HG03095 (cell line): ENCODE results near the gene ABTB2.

ENCODE experiments used
- ATAC-seq: cut with Tn5 transposase; IDR thresholded peaks from one replicate; pipeline ENCODE4 v1.9.1; 2021; ENCODE audit warnings: moderate library complexity; ENCODE audit not compliant: unreplicated experiment

Gene ABTB2

DNA sequence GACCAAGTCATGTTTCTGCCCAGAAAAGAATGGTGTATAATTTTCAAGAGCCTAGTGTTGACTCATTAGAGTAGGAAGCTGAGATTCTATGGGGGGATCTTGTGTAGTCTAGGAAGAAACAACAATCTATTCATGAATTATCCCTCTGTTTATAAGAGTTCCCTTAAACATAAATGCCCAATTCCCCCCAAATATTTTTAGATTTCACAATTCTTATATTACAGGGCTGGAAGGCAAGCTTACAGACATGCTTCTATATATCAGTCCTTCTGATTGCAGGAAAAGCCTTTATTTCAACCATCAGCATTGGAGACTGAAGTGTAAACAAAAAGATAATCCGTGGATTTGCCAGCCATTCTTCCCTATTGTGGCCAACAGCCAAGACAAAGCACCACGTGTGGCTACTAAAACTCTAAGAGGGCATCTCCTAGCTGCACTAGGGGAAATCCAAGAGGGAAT lies 181.0 kb downstream of the ABTB2 start:
- ATAC-seq, result no peak

DNA sequence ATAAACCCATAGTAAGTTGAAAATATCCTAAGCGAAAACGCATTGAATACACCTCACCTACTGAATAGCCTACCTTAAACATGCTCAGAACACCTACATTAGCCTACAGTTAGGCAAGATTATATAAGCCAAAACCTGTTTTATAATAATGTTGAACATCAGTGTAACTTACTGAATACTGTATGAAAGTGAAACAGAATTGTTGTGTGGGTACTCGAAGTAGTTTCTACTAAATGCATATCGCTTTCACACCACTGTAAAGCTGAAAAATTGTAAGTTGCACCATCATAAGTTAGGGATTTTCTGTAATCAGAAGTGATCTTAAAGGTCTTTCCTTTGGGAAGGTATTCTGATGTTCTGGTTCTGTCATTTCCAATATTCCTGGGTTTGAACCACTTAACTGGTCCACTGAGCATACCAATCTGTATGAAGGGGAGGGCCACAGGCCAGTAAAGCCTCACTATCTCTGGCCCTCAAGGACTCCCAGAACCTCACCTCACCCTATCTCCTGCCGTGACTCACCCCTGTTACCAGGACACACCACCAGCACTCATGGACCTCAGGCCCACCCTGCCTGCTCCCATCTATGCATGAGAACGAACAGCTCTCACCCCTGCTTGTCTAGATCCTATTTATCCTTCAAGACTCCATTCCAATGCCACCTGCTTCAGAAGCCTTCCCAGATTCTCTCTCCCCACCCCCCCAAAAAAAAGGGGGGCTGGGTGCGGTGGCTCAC lies 182.4 kb downstream of the ABTB2 start:
- ATAC-seq, result no peak

DNA sequence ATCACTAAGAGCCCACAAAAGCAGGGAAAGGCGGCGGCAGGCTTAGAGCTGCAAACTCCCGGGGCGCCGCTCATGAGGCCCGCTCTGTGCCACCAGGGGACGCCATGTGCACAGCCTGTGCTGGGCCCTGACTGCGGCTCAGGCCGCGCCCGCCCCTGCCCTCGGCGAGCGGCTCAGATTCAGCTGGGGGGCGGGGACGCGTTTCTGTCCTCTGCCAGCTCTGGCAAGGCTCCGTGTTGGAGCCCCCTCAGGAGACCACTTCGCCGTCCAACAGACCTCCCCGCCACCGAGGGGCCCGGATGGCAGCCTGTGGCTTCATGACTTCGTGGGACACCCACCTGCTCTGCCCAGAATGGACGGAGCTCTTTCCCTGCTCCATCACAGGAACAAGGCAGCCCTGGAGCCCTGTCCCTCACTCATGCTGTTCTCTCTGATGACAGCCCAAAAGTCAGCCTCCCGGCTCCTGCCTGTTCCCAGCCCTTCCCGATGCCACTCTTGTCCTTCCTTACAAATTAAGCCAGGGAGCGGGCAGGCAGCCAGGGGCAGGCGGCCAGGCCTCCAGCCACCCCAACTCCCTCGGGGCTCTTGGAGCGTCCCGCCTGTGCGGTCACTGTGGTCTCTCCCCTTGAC lies 183.3 kb downstream of the ABTB2 start:
- peak; percentile 89 for ATAC-seq

DNA sequence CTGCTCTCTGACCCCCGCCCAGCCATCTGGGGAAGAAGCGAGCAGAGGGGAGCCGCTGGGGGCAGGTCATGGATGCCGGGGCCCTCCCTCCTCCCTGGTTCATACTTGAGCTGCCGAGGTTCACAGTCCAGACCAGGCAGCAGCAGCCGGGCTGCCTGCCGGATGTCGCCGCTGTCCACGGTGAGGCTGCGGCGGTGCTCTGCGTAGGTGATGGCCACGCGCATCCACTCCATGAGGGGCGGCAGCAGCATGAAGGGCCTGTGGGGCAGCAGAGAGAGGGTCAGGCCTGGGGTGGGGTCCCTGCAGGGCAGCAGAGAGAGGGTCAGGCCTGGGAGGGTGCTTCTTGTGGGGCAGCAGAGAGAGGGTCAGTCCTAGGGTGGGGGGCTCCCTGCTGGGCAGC lies 184.8 kb downstream of the ABTB2 start:
- no peak for ATAC-seq

DNA sequence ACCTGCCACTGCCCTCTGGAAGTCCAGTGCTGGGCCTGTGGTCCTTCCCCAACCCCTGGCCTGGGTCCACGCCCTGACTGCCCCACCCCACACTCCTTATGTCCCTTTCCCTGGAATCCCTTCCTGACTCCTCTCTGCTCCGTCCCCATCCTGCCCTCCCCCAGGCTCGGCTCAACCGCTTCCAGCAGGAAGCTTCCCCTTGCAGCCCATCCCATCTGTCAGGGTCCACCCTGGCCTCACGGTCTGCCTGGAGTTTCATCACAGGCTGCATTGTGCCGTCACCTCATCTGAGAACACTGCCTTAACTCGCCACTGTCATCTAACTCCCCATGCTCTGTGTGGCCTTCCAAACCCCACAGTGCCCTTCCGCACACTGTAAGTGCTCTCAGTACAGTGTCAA lies 188.1 kb downstream of the ABTB2 start:
- no peak for ATAC-seq

DNA sequence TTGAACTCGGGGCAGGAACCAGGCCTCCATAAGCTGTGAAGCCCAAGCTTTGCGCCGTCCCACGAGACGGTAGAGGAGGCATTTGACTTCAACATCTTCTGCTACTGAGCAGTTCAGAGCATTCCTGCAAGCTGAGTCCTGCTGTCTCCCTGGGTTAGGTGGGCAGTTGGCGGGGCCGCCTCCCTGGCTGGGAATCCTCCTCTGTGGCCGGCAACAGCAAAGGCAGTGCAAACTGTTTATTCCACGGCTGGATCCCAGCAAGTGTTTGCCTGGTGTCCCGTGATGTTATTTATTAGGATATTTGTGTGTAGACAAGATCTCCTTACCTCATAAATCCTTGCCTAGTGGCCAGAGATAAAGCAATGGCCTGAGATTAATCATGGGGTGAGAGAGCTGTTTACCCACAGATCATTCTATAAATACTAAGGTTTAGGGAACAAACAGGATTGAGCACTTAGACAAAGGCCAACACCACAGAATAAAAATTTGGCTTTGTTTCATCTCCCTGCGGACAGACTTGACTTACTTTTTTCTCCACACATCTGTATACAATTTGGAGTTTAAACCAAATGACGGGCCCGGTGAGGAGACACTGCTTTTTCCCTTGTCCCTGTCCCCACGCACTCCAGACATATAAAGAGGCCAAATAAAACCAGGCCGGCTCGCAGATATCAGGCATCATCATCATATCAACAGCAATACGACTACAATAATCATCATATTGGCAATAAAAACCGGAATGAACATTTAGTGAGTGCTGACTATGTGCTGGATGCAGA lies 189.0 kb downstream of the ABTB2 start:
- ATAC-seq, result no peak

DNA sequence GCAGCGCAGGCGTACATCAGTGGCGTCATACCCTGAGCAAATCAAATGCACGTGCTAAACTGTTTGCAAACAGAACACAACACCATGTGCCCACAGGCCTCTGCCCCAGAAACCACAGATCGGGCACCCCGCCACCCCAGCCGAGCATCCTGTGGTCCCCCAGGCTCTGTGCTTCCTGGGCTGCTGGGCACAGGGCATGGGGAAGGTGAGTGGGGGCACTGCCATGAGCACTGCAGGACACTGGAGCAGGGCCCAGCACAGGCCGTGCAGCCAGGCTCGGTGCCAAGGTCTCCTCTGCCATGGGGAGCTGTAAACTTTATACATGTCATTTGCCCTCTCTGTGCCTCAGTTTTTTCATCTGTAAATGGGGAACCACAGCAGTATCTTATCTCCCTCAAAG lies 189.8 kb downstream of the ABTB2 start:
- no peak for ATAC-seq

DNA sequence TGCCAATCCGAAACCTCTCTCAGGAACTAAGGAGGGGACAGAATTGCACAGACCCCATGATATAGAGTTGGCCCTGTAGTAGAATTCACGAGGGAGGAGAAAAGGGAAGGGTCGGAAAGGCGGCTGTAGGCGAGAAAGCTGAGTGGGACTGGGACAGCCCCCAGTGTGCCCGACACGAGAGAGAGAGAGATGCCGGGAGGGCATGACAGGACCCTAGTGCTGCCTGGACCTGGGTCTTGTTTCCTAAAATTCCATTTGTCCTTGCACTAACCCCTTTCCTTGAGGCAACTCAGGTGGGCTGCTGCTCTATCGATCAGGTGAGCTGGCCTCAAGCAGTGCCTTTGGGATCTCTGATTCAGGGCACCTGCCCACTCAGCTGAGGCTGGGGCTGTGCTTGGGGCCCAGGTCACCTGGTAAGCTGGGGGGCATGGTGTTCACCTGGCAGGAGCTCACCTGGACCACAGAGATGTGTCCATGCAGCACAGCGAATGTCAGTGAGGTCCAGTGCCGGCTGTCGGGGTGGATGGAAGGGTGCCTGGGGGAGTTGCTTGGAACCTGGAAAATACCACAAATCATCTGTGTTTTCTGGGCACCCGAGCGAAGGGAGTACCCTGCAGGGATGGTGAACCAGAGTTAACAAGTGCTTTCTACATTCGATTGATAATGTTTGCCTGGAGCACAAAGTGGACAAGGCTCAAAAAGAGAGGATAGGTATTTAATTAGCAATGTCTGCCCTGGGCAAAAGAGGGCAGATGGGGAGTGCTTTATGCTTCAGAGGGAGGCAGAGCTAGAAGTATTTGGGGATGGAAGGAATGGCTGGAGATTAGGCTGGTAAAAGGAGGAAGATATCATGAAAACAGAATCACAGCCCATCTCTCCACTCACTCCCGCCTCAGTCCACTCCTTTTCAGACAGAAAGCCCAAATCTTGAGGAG lies 190.7 kb downstream of the ABTB2 start:
- no peak for ATAC-seq

DNA sequence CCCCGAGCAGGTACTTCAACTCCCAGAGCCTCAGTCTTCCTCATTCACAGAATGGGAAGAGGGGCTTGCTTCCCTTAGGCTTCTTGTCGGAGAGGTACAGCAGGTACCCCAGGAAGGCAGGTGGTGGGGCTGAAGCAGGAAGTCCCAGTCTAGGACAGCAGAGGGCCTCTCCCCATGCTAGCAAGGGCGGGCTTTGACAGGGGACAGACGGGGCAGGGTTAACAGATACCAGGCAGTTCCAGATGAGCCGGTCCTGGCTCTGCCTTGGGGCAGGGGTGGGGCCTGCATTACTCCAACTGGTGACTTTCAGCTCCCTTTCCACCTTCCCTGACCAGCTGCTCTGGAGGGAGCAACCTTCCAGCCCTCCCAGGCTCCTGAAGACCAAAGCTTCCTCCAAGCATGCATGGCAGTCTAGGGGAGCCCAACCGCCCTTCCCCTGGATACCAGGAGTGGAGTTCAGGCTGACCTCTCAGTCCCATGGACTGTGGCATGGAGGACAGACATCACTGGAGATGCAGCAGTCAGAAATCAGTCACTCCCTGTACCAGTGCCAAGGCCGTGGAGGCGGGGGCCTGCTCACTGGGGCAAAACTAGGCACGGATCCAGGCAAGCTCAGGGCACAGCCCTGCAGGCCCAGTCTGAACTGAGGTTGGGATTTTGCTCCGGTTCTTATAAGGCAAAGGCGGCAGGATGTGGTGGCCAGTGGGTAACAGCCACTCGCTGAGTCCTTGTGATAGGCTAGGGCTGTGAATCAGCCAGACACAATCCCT lies 191.8 kb downstream of the ABTB2 start:
- no peak for ATAC-seq

DNA sequence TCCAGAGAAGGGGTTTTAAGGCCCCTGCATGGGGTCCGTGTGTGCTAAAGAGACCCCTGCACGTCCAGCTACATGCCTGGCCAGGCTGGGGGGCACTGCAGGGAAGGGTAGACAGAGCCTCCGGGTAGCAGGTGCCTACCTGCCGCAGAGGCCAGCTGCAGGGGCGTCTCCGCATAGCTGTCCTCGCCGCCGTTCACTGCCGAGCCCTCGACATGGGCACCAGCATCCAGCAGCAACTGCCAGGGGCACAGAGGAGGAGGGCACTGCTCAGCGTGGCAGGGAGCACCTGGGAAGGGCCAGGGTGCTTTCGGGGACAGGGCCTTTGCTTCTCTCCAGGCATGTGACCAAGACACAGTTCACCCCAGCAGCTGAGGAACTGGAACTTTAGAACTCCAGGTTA lies 192.7 kb downstream of the ABTB2 start:
- ATAC-seq, result no peak

DNA sequence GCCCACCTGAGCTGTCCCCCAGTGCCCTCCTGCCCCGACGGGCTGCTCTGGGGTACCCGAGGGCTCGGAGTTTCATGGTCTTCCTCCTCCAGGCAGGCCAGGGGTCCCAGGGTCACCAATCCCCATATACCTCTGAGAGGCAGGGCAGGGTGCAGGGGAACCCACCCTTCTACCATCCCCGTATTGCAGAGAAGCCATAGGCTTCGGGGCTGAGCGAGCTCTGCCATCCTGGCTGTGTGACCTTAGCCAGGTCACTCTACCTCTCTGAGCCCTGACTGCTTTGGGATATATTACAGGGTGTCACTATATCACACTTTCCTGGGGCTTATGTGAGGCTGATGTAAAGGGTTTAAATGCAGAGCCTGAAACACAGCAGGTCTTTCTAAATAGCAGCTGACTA lies 195.0 kb downstream of the ABTB2 start:
- ATAC-seq, result no peak

DNA sequence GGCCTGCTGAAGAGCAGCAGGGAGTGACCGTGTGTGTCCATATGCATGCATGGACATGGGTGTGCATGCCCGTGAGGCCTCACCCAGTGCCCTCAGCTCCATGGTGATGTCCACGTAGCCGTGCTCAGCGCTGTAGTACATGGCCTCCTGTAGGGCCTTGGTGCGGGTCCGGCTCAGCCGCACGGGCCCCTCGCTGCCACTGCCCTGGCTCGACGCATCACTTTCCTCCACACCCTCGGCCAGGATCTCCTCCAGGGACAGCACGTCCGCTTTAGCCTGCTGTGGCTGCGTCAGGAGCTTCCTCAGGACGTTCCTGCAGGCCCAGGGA lies 195.4 kb downstream of the ABTB2 start:
- ATAC-seq, result no peak

DNA sequence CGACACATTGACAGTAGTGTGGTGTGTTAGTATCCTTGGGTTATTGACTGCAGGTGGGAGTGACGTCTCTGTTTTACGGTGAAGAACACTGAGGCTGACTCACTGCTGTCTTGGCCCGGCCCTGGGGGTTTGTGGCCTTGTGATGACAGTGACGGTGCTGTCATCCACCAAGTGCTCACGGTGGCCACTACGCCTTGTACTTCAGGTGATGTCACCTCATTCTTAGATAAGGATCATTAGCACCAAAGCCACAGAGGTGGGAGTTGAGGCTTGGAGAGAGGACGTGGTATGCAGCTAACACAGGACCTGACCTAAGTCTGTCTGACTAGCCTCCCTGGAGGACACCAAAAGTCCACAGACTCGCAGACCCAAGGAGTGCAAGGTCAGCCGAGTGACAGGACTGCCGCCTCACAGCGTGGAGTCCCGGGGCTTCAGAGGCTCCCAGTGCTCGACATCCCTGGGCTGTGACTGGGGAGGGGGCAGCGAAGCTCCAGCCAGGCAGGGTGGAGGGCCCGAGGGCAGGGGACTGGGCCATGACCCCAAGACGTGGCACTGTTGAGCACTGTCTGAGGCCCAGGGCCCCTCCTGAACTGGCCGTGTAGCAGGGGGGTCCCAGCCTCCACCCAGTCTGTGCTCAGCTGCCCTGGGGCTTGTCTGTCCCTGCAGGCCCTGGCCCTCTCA lies 195.9 kb downstream of the ABTB2 start:
- no peak for ATAC-seq

DNA sequence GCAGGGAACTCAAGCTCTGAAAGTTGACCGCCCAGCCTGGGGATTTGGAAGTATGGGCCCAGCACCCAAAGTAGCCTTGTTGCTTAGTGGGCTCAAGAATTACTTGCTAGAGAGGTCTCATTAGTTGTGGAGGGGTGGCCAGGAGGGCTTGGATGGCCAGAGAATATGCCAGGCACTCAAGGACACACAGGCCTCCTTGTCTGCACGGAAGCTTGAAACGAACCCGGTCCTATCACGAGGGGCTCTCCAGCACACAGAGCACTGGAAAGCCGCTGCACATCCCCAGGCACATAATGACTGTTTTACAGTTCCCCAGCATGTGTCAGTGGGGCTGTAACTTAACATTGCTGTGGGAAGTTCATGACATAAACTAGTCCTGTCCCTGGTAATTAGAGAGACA lies 196.4 kb downstream of the ABTB2 start:
- ATAC-seq, result no peak

DNA sequence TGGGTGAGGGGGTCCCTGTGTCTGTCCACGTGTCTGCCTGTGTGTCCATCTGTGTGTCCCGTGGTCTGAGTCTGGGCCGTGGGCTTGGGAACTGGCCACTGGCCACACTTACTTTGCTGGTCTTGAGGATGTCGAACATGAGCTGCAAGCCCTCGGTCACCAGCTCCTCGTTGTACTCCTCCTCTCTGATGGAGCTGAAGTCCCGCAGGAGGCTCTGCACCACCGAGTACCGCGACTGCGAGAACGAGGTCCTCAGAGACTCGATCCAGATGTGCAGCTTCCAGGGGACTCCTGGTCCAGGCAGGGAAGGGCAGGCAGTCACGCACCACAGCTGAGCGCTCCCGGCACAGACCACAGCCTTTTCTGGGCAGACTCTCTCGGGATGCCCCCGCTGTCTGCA lies 197.0 kb downstream of the ABTB2 start:
- no peak for ATAC-seq

DNA sequence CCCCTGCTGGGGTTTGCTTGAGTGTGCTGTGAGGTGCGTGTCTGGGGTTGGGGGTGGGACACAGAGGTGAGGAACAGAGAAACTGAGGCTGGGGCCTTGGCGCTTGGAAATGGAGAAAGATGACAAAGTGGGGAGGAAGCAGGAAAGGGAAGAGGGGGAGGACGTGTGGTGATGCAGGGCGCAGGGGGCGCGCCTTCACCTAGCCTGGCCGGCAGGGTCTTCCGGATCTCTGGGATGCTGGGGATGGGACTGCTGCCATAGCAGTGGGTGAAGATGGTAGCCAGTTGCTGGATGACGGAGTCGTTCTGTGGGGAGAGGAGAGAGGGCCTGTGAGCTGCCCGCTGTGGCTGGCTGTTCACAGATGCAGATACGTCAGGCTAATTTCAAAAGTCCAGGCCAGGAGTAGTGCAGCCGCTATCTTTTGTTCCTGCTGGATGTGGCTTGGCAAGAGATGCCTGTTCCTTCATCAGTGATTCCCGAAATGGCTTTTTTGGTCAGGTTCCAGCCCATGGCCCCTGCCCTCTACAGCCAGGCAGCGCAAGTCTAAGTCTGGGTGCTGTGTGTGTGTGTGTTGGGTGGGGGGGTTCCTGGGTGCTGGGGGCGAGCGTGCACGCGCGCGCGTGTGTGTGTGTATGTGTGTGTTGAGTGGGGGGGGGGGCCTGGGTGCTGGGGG lies 197.6 kb downstream of the ABTB2 start:
- no peak for ATAC-seq

DNA sequence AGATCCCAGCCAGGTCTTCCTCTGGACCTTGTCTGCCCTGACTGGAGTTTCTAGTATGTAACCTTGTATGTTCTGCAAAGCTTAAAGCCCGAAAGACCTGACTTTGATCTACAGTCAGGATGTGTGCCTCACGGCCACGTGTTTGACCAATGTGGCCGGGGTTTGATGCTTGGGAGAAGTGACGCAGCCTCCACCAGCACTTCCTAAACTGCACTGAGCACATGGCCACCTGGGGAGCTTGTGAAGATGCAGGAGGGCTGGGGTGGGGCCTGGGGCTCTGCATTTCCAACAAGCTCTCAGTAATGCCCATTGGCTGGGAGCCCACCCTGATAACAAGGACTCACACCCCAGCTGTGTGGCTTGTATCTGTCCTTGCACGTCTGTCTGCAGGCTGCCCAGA lies 199.1 kb downstream of the ABTB2 start:
- no peak for ATAC-seq

DNA sequence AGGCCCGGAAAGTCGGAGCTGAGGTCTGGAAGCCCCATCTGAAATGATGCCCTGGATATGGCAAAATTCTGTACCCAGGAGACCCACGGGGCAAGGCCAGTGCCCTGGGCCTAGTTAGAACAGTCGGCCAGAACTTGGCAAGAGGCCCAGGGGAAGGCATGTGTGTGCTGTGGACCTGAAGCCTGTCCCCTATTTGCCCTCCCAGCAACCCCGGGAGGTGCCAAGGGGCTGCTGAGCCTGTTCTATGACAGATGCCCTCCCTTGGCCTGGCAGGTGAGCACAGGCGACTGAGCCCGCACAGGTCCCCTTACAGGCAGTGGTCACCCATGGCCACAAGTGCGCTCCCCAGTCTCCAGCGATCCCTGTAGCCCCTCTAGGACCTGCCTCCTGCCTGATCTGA lies 200.6 kb downstream of the ABTB2 start:
- no peak for ATAC-seq

DNA sequence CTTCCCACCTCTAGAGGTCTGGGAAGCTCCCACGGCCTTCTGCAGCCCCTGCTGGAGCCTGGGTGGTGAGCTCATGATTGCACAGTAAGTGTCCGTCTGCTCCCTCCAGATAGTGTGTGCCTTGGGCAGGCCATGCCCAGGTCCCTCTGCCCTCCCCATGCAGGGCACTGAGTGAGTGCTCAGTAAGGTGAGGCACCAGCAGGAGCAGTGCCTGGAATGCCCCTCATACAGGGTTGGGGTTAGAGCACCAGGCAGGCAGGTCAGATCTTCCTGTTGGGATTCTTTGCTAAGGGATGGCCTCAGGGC lies 202.1 kb downstream of the ABTB2 start:
- no peak for ATAC-seq
